HG03457 (cell line): ENCODE results near the gene FOXF1.

Experiments used
- ATAC-seq: cut with Tn5 transposase; IDR thresholded peaks from one replicate; pipeline ENCODE4 v1.9.1; 2021; ENCODE audit warnings: moderate number of reproducible peaks; ENCODE audit not compliant: unreplicated experiment

The FOXF1 gene

GRCh38 chr16:86503830-86504229 lies 6.5 kb upstream of the FOXF1 start:
- ATAC-seq: no peak

- no peak for ATAC-seq
Measured at GRCh38 chr16:86504315-86505184, 5.8 kb upstream of the FOXF1 start.

- no peak for ATAC-seq
Measured at GRCh38 chr16:86505185-86505898, 5.0 kb upstream of the FOXF1 start.

GRCh38 chr16:86505899-86506864 lies 4.1 kb upstream of the FOXF1 start:
- no peak for ATAC-seq

GRCh38 chr16:86507173-86508027 lies 2.9 kb upstream of the FOXF1 start:
- ATAC-seq: no peak

GRCh38 chr16:86508028-86508946 lies 2.0 kb upstream of the FOXF1 start:
- ATAC-seq: no peak

- no peak for ATAC-seq
Measured at GRCh38 chr16:86508947-86509758, 1.2 kb upstream of the FOXF1 start.

GRCh38 chr16:86509759-86510464 lies 415 bp upstream of the FOXF1 start:
- ATAC-seq: no peak

- ATAC-seq: no peak
Measured at GRCh38 chr16:86511317-86512161, 1.2 kb downstream of the FOXF1 start.

- no peak for ATAC-seq
Measured at GRCh38 chr16:86512301-86512859, 2.1 kb downstream of the FOXF1 start.

- no peak for ATAC-seq
Measured at GRCh38 chr16:86512860-86513470, 2.6 kb downstream of the FOXF1 start.

- ATAC-seq: no peak
Measured at GRCh38 chr16:86513471-86514277, 3.3 kb downstream of the FOXF1 start.

GRCh38 chr16:86514481-86515376 lies 4.4 kb downstream of the FOXF1 start:
- no peak for ATAC-seq

- no peak for ATAC-seq
Measured at GRCh38 chr16:86515413-86515776, 5.1 kb downstream of the FOXF1 start.
